HEK293 (cell line): Measurements from ENCODE around the gene BOLL.

Experiments
- CTCF ChIP-seq: fragments of 450-650 bp; formaldehyde crosslinking; IDR thresholded peaks from 2 replicates; pipeline ENCODE4 v1.5.1; 2016; ENCODE audit warnings: missing biosample characterization, missing genetic modification characterization
- ZNF660 ChIP-seq: fragments of 450-650 bp; IDR thresholded peaks from 2 replicates; pipeline ENCODE4 v1.5.1; 2018; ENCODE audit warnings: missing biosample characterization, mild to moderate bottlenecking, missing genetic modification characterization

DNA sequence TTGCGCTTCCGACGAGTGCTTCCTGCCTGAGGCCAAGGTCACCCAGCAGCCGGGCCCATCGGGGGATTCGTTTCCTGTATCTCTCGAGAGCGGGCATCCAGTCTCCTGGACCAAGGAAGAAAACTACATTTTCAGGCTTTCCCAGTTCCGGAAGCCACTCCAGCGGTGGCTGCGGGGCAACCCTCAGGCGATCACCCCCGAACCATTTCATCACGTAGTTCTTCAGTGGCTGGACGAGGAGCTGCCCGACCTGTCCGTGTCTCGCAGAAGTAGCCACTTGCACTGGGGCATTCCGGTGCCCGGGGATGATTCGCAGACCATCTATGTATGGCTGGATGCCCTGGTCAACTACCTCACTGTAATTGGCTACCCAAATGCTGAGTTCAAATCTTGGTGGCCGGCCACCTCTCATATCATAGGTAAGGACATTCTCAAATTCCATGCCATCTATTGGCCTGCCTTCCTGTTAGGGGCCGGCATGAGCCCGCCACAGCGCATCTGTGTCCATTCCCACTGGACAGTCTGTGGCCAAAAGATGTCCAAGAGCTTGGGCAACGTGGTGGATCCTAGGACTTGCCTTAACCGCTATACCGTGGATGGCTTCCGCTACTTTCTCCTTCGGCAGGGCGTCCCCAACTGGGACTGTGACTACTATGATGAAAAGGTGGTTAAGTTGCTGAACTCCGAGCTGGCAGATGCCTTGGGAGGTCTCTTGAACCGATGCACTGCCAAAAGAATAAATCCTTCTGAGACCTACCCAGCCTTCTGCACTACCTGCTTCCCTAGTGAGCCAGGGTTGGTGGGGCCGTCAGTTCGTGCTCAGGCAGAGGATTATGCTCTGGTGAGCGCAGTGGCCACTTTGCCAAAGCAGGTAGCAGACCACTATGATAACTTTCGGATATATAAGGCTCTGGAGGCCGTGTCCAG, 78.9 kb downstream of the BOLL start:
- no peak for TF ChIP-seq CTCF
- TF ChIP-seq ZNF660: no peak
